ENCODE measurements around the gene GHSR.

GRCh38 chr3:172456404-172456803 is 8.1 kb upstream of the GHSR start:
- TF ChIP-seq EZH2 (IDR thresholded peaks at IDR 0.05; ENCODE audit: borderline replicate concordance) (no peak), CTCF (IDR thresholded peaks at IDR 0.05; ENCODE audit: poor library complexity) (no peak)
